GM12891 (cell line): Measurements from ENCODE around the gene RASSF1.

ENCODE experiments used
- PAX5 ChIP-seq: IDR thresholded peaks from 2 replicates; pipeline ENCODE4 v1.6.1; 2011; ENCODE audit warnings: low read length, moderate library complexity, mild to moderate bottlenecking; ENCODE audit not compliant: insufficient read depth, severe bottlenecking
- POLR2A ChIP-seq: IDR thresholded peaks from 2 replicates; pipeline ENCODE4 v1.6.1; 2011; ENCODE audit warnings: low read depth, low read length, control low read depth
- POLR2AphosphoS5 ChIP-seq: IDR thresholded peaks from 2 replicates; pipeline ENCODE4 v1.6.1; 2011; ENCODE audit warnings: low read depth, low read length, control low read depth
- SPI1 ChIP-seq: IDR thresholded peaks from 2 replicates; pipeline ENCODE4 v1.6.1; 2011; ENCODE audit warnings: low read depth, low read length, control low read depth
- TAF1 ChIP-seq: IDR thresholded peaks from 2 replicates; pipeline ENCODE4 v1.6.1; 2011; ENCODE audit warnings: low read depth, low read length, control low read depth

- TF ChIP-seq TAF1 (no peak), SPI1 (no peak), POLR2A (no peak), POLR2AphosphoS5 (no peak), PAX5 (no peak)
Observed at GRCh38 chr3:50354850-50355249, 14.2 kb upstream of the RASSF1 start.
